Stimulated activated CD8-positive, alpha-beta memory T cell treated with anti-CD3 and anti-CD28 coated beads, Interleukin-12 subunit alpha, Interleukin-12 subunit beta, amount 100 ng/mL, for 24 hours (primary cell): ENCODE data around the gene NSUN6.

Experiments
- DNase-seq: peaks from one replicate; pipeline ENCODE4 v3.0.0-alpha.2; 2020; ENCODE audit errors: extremely low read depth

The NSUN6 gene

GRCh38 chr10:18561861-18562551 lies 89.4 kb downstream of the NSUN6 start:
- DNase-seq, result no peak

GRCh38 chr10:18557960-18558359 lies 93.4 kb downstream of the NSUN6 start:
- no peak for DNase-seq

DNA sequence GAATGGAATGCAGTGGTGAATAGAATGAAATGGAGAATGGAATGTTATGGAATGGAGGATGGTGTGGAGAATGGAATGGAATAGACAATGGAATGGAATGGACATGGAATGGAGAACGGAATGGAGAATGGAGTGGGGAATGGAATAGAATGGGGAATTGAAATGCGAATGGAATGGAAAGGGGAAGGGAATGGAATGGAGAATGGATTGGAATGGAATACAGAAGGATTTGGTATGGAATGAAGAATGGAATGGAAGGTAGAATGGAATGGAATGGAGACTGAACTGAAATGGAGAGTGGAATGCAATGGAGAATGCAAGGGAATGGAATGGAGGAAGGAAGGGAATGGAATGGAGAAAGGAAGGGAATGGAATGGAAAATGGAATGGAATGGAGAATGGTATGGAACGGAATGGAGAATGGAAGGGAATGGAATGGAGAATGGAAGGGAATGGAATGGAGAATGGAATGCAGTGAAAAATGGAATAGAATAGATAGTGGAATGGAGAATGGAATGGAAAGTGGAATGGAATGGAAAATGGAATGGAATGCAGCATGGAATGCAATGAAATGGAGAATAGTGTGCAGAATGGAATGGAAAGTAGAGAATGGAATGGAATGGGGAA lies 94.8 kb downstream of the NSUN6 start:
- DNase-seq, result no peak

DNA sequence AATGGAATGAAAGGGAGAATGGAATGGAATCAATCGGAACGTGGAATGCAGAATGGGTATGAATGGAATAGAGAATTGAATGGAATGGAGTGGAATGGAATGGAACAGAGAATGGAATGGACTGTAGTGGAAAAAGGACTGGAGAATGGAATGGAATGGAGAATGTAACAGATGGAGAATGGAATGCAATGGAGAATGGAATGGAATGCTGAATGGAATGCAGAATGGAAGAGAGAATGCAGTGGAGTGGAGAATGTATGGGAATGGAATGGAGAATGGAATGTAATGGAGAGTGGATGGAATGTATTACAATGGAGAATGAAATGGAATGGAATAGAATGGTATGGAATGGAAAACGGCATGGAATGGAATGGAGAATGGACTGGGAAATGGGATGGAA lies 96.9 kb downstream of the NSUN6 start:
- no peak for DNase-seq

GRCh38 chr10:18551473-18551872 lies 99.9 kb downstream of the NSUN6 start:
- no peak for DNase-seq

GRCh38 chr10:18549105-18549504 lies 102.3 kb downstream of the NSUN6 start:
- no peak for DNase-seq

GRCh38 chr10:18545621-18546305 lies 105.6 kb downstream of the NSUN6 start:
- no peak for DNase-seq

GRCh38 chr10:18542832-18543231 lies 108.6 kb downstream of the NSUN6 start:
- DNase-seq, result no peak

GRCh38 chr10:18540195-18540594 lies 111.2 kb downstream of the NSUN6 start:
- no peak for DNase-seq

DNA sequence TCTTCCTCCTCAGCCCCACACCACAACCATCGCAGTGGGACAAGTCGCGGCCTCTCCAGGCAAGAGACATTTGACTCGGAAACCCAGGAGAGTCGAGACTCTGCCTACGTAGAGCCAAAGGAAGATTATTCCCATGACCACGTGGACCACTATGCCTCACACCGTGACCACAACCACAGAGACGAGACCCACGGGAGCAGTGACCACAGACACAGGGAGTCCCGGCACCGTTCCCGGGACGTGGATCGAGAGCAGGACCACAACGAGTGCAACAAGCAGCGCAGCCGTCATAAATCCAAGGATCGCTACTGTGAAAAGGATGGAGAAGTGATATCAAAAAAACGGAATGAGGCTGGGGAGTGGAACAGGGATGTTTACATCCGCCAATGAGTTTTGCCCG lies 112.1 kb downstream of the NSUN6 start:
- no peak for DNase-seq

- DNase-seq, result no peak
These were observed 117.5 kb downstream of the NSUN6 start for GRCh38 chr10:18533896-18534295.

- DNase-seq, result no peak
These were observed 118.4 kb downstream of the NSUN6 start for GRCh38 chr10:18532881-18533535.

- no peak for DNase-seq
These were observed 123.1 kb downstream of the NSUN6 start for GRCh38 chr10:18528292-18528691.

DNA sequence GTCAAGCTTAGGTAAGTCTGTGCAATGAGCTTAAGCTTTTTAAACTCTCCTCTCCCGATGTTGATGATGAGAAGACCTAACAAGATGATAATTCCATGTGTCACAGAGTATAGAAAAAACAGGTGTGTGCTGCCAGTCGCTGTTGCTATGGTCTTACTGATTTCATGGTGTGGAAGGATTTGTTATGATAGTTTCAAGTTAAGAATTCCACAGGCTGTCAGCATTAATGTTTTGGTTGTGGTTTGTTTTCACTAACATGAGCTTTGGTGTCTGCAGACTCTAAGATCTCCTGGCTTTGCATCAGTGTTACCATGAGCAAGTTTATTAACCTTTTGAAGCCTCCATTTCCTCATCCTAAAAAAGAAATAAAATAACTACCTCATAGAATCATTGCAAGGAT lies 123.7 kb downstream of the NSUN6 start:
- DNase-seq, result no peak

GRCh38 chr10:18523858-18524257 lies 127.5 kb downstream of the NSUN6 start:
- no peak for DNase-seq

DNA sequence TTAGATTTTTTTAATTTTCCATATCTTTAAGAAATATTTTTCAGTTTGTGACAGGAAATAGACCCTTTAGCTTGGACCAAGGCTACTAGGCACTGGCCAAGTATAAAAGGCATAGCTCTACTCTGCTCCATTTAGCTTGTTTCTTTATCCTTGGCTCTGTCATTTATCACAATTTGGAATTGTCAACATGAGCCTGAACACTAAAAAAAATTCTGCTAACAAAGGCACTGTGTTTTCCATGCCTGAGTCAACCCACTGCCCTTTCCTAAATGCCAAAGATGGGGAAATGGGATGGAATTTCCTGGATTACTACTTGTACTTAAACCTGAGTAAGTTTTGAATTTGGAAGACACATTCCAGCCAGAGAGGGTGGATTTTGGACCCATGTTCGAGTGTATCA lies 128.4 kb downstream of the NSUN6 start:
- no peak for DNase-seq

DNA sequence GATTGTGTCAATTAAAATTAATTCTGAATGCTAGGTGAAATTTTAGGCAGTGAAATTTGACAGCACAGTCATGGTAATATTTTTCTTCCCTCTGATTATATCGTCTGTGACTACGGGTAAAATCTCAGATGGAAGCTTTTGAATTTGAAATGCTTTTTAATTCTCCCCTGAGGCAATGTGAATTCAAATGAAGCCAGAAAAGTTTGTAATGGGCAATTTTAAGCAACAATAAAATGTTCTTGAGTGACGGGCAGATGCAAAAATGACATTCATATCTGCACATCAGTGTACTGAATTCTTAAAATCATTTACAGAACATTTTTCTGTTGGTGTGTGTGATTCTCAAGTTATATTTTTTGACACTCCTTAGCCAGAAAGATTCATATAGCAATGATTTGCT lies 134.5 kb downstream of the NSUN6 start:
- DNase-seq, result no peak

- DNase-seq, result no peak
These were observed 136.8 kb downstream of the NSUN6 start for GRCh38 chr10:18514537-18514936.

DNA sequence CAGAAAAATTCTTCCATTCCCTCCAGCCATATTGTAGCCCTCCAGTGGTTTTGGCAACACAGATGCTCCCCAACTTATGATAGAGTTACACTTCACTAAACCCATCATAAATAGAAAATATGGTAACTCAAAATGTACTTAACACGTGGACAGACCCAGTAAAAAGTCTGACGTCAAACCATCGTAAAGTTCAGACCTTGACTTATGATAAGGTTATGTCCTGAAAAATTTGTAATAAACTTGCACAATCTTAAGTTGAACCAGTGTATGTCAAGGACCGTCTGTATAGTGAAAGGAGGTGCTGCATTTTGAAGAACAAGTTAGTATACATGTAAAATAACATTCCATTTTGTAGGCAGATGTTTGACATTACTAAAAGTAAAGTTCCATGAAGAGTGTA lies 142.8 kb downstream of the NSUN6 start:
- no peak for DNase-seq

DNA sequence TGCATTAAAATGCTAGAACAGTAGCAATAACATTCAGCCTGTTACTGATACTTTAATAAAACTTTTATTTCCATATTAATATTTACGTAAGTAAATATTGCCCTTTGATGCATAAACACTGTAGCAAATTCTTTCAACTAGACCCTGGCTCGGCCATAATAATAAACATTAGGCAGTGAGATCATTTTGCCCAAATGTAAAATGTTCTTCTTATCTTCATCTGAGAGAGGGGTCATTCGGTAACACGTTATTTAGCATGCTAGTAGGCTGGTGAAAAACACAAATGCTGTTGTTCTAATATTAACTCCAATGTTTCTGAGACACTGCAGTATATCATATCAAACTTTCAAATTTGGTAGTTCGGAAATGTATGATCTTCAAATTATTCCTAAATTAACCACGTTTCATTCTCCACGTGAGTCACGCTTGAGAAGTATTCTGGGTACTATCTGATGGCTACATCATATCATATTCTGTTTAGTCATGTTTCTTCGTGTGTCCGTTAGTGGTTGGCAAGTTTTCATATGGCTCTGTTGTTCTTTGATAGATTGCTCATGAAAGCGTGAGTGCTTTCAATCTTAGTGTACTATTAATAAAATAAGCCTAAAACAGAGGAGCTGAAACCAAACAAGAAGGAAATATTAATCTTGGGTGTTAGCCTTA lies 145.8 kb downstream of the NSUN6 start:
- no peak for DNase-seq

DNA sequence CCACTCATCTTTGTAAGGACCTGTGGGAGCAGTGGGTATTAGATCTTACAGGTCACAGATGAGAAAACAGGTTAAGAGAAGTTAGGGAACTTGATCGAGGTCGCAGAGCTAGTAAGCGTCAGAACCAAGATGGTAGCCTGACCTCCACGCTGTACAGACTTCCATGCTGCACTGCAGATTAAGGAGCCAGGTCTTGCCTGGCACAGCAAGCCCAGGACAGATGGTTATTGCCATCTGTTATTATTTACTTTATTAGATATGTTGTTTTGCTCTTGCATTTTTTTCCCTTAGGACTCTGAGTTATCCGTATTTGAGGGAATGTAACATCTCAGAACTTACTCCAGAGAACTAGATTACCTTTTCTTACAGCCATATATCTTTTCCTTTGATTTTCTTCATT lies 147.2 kb downstream of the NSUN6 start:
- no peak for DNase-seq

DNA sequence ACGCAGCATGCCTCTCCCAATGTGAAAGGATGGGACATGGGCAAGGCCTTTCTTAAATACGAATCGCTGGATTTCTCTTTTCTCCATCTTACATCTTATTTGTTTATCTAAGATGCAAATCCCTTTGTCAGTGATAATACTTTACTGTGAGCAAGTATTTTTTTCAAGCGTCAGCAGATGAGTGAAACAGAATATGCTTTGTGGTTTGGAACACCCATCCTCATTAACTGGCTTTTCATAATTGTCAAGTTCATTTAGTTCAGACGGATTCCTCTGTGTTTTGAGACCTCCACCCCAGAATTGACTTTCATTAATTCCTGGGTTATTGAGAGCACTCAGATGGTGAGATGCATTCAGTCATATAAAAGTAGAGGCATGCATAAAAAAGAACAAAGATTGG lies 149.8 kb downstream of the NSUN6 start:
- no peak for DNase-seq
